GM21529 (cell line): ENCODE data around the gene PTHLH.

ENCODE experiments used
- ATAC-seq: cut with Tn5 transposase; IDR thresholded peaks from one replicate; pipeline ENCODE4 v1.9.1; 2021; ENCODE audit not compliant: unreplicated experiment

PTHLH gene

DNA sequence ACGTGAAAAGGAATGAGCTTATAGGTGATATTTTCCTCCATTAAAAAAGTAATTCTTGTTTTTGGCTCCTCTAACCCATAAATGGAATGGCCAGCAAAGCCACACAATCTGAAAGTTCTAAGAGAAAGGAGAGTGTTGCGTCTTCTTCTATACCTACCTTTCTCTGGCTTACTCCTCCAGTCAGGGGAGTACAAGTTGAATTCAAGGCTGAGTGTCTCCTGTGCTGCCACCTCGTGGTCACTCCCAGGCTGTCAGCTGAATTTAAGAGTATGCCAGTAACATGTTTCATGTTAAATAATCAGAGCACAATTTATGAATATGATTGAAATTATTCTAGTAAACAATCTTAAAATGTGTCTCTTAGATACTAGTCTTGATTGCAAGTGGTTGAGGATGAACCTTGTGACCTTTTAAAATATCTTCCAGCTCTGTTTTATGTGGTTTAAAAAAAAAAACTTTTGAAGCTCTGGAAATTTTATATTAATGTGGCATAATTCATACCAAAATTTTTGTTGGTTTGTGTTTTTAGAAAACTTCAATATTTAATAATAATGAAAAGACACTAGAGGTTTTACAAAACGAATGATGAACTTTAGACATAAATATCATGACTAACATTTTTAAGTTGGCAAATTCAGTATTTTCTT is 31.7 kb downstream of the PTHLH start:
- peak; percentile 88 for ATAC-seq

- no peak for ATAC-seq
These were observed 32.3 kb downstream of the PTHLH start for GRCh38 chr12:27940245-27940644.

DNA sequence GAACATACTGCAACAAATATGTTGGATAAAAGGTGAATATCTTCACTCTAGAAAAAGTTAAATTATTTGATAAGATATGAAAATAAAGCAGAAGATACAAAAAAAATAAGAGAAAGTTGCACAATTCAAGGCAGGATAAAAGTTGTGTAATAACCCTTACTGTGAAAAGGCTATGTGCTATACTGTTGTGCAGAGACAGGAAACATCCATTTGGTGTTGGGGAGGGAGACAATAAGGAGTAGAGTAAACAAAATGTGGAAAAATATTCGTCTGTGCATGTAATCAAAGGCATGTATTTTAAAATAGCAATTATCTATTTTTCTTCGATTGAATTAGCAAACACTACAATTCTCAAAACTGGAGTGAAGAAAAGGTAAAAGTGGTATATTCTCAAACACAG is 34.8 kb downstream of the PTHLH start:
- ATAC-seq = no peak

- ATAC-seq = no peak
These were observed 36.3 kb downstream of the PTHLH start for GRCh38 chr12:27936196-27936595.

DNA sequence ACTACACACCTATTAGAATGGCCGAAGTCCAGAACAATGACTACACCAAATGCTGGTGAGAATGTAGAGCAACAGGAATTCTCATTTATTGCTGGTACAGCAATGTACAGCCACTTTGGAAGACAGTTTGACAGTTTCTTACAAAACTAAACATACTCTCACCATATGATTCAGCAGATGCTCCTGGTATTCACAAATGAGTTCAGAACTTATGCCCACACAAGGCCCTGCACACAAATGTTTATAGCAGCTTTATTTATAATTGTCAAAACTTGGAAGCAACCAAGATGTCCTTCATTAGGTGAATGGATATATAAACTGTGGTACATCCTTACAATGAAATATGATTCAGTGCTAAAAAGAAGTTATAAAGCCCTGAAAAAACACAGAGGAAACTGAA is 38.3 kb downstream of the PTHLH start:
- ATAC-seq = no peak

DNA sequence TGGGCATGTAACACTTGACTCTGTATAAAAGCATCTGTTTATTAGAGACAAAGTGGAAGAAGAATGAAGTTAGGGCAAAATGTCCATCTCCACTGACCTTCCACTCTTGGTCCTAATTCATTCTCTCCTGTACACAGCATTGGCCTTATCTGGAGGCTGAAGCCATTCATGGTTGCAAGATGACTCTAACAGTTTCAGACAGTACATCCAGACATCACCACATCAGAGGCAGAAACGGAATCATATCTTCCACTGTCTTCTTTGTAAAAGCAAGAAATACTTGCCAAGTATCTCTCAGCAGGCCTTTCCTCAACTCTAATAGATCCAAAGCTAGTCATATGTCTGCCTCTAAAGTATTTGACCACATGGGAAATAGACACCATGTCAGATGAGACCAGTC is 41.1 kb downstream of the PTHLH start:
- ATAC-seq = no peak

- no peak for ATAC-seq
These were observed 45.2 kb downstream of the PTHLH start for GRCh38 chr12:27927347-27927746.

DNA sequence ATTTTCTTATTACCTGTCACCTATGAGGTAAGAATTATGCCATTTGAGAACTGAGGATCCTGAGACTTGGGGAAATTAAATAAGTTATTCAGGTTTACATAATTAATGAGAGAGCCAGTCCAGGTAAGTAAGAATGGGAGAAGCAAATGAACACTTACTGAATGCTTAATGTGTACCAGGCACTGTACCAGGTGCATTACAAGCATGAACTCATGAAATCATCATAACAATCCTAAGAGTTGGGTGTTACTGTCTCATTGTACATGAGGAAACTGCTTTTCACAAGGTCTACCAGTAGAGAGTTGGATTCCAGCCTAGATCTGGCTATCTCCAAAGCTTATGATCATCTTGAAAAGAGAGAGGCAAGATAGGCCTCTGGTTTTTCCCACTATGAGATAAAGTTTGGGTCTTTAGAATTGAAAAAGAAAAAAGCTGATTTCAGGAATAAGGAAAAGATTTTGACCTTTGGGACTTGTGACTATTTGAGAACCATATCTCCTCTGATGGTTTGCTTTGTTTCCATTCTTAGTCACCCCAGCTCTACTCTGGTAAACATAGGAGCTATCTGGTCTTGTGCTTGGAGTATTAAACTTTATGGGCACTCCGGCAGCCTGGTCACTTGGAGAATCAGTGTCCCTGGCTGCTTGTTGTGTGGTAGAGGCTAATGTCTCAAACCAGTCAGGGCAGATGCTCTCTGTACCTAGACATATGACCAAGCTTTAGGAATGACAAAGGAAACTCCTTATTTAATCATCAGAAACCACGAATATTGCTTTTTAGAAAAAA is 48.0 kb downstream of the PTHLH start:
- ATAC-seq = no peak

DNA sequence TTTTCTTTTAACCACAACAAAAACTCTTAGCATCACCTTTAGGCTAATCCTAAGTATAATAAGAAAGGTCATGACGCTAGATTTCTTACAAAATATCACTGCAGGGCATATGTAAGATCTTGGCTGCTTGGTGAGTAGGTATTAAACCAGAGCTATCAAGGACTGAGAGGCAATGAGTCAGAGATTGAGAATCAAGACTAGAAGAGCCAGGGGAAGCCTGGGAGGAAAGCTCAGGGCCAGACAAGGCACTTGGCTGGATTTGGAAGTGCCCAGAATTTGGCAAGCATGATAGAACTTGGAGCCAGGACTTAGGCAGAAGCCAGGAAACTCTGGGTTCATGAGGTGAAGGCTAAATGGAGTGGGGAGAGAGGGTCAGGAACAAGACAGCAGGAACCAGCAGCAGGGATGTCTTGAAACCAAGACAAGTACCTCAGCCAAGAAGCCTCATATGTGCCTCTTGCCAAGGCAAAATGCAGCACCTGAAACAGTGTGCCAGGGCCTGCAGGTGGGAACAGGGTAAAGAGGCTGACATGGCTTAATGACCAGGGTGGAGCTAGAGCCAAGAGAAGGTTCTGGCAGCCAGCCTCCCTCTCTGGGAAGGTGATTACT is 49.9 kb downstream of the PTHLH start:
- no peak for ATAC-seq

DNA sequence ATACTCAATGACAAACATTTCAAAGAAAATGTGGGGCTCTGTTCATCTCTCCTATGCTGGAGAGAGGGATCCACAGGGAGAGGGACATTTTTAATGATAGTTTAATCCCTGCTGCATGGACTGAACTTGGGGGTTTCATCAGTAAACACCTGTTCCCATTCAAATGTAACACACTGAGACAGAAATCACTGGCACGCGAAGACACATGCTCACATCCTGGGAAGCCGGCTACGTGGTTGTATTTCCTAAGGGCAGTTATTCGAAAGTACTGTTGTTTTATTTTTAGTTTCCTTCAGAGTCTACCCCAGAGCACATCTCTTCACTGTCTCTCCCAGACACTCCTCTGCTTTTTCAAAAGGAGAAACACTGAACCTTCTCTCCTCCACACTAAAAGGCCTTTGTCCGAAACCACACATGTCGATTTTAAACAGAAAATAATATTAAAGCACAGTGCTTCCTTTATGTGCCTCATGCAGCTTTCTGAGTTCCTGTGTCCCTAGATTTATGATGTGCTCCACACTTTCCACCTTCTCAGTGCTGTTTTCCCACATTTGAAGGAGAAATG is 52.8 kb downstream of the PTHLH start:
- ATAC-seq = no peak

GRCh38 chr12:27915536-27915935 is 57.0 kb downstream of the PTHLH start:
- ATAC-seq = no peak

DNA sequence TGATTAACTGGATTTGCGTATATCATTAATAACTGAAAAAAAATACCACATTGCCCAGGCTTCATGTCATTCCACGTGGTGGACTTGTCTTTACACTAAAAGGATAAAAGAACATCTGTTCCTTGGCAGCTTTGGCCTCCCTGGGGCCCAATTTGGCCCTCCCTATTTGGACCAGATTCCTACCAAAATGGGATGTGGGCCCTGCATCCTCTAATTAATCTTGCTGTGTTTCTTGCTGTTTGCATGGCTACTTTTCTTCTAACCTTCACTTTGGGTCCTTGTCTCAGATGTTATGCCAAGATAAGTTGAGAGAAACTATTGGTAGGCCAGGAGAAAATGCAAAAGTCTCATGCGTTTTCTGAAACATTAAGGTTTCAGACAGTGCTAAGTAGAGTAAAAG is 57.5 kb downstream of the PTHLH start:
- no peak for ATAC-seq

GRCh38 chr12:27913999-27914614 is 58.4 kb downstream of the PTHLH start:
- peak; percentile 48 for ATAC-seq

- ATAC-seq = no peak
These were observed 61.1 kb downstream of the PTHLH start for GRCh38 chr12:27911397-27911796.
